K562 (cell line): ENCODE measurements around the gene GANAB. TPM values are rescaled to one million over a fixed set of nuclear protein-coding genes. Genes with fewer than 3 reads are reported as not detected.

Experiments
- ARID2 ChIP-seq: fragments of 450-650 bp; IDR thresholded peaks from 2 replicates; pipeline ENCODE4 v1.6.1; 2017; ENCODE audit warnings: antibody characterized with exemption, mild to moderate bottlenecking
- CHD2 ChIP-seq: IDR thresholded peaks from 2 replicates; pipeline ENCODE4 v1.6.1; 2011; ENCODE audit warnings: low read depth, low read length
- CHD4 ChIP-seq: fragments of 200-600 bp; sonication (generic); IDR thresholded peaks from 3 replicates; pipeline ENCODE4 v1.6.1; 2012; ENCODE audit warnings: low read depth, mild to moderate bottlenecking, mixed read lengths, low read length, inconsistent platforms; ENCODE audit not compliant: insufficient read depth, insufficient replicate concordance, poor library complexity, severe bottlenecking
- DPF2 ChIP-seq: fragments of 450-650 bp; IDR thresholded peaks from 2 replicates; pipeline ENCODE4 v1.6.1; 2016
- EHMT2 ChIP-seq: fragments of 450-650 bp; IDR thresholded peaks from 2 replicates; pipeline ENCODE4 v1.6.1; 2018; ENCODE audit warnings: antibody characterized with exemption
- ELF4 ChIP-seq: fragments of 450-650 bp; formaldehyde crosslinking; IDR thresholded peaks from 2 replicates; pipeline ENCODE4 v1.4.0; 2022; ENCODE audit warnings: missing genetic modification characterization
- HBP1 ChIP-seq: fragments of 450-650 bp; formaldehyde crosslinking; IDR thresholded peaks from 2 replicates; pipeline ENCODE4 v1.4.0; 2022; ENCODE audit warnings: missing genetic modification characterization
- HDAC1 ChIP-seq, 2 experiments: fragments of 450-650 bp; IDR thresholded peaks; 2 replicates each; pipeline ENCODE4 v1.6.1; 2016 to 2017; ENCODE audit warnings: inconsistent platforms in 1 of 2, mild to moderate bottlenecking in 1 of 2, moderate library complexity in 1 of 2
- MAX ChIP-seq: sonication (generic); formaldehyde crosslinking; IDR thresholded peaks from 2 replicates; pipeline ENCODE4 v1.9.0; 2022; ENCODE audit warnings: mild to moderate bottlenecking, missing genetic modification reagents
- MNT ChIP-seq, 2 experiments: fragments of 450-650 bp; conservative IDR thresholded peaks; 2 replicates each; pipeline ENCODE4 v1.6.1; 2017; ENCODE audit warnings: mild to moderate bottlenecking in 2 of 2, moderate library complexity in 2 of 2
- MTA1 ChIP-seq: fragments of 450-650 bp; IDR thresholded peaks from 2 replicates; pipeline ENCODE4 v1.6.1; 2017; ENCODE audit warnings: borderline replicate concordance
- NFIC ChIP-seq: fragments of 450-650 bp; IDR thresholded peaks from 2 replicates; pipeline ENCODE4 v1.6.1; 2017; ENCODE audit warnings: mild to moderate bottlenecking, inconsistent platforms
- NKRF ChIP-seq: fragments of 450-650 bp; IDR thresholded peaks from 2 replicates; pipeline ENCODE4 v1.6.1; 2016; ENCODE audit warnings: borderline replicate concordance
- PKNOX1 ChIP-seq: fragments of 450-650 bp; IDR thresholded peaks from 2 replicates; pipeline ENCODE4 v1.6.1; 2016
- PTRF ChIP-seq: fragments of 450-650 bp; IDR thresholded peaks from 2 replicates; pipeline ENCODE4 v1.6.1; 2016; ENCODE audit warnings: mild to moderate bottlenecking, missing genetic modification characterization, missing compliant biosample characterization
- SUPT5H ChIP-seq: fragments of 450-650 bp; IDR thresholded peaks from 2 replicates; pipeline ENCODE4 v1.6.1; 2016
- TAF1 ChIP-seq: IDR thresholded peaks from 2 replicates; pipeline ENCODE4 v1.6.1; 2011; ENCODE audit warnings: mild to moderate bottlenecking, low read length, moderate library complexity; ENCODE audit not compliant: insufficient read depth, control insufficient read depth, severe bottlenecking; ENCODE audit errors: extremely low read depth
- TAF15 ChIP-seq: fragments of 200-400 bp; formaldehyde crosslinking; IDR thresholded peaks from 2 replicates; pipeline ENCODE4 v1.6.1; 2017; ENCODE audit warnings: mild to moderate bottlenecking, low read depth, low read length, moderate library complexity
- TEAD4 ChIP-seq, 2 experiments: sonication (generic) in 1 of 2; formaldehyde crosslinking in 1 of 2; IDR thresholded peaks; 2 replicates each; pipeline versions ENCODE4 v1.6.1 to v1.8.0; 2012 to 2022; ENCODE audit warnings: borderline replicate concordance in 1 of 2, inconsistent platforms in 1 of 2, low read length in 1 of 2, mild to moderate bottlenecking in 1 of 2, missing genetic modification reagents in 1 of 2
- polyA plus RNA-seq, 8 experiments: library from polyadenylated mRNA; depleted of rRNA in 4 of 8; stranded (reverse) in 5 of 8; unstranded in 3 of 8; fragments of >200 nt; fragmentation: Nextera tagmentation in 2 of 8; fragmentation: Illumina TruSeq in 1 of 8; extraction: Ambion mirVana in 2 of 8; extraction: Trizol in 1 of 8; gene quantifications; 2 replicates each; pipeline versions ENCODE4 v1.2.1 to v1.2.3, GENCODE V29; 2011 to 2014; ENCODE audit warnings: inconsistent platforms in 1 of 8, missing spikeins in 1 of 8
- total RNA-seq, 7 experiments: library from RNA; depleted of rRNA in 6 of 7; stranded (reverse); fragments of >200 nt in 6 of 7; fragmentation: Illumina TruSeq in 2 of 7; extraction: Trizol in 2 of 7; gene quantifications; 2 replicates each; pipeline versions ENCODE4 v1.2.1 to v1.2.3, GENCODE V29; 2011 to 2021; ENCODE audit warnings: low replicate concordance in 1 of 7

The GANAB gene
- total and polyA plus RNA-seq, 9 of the 15 experiments (the other 6 are each of a cell fraction or from before 2014, with no cell fraction given) = 6.5 to 284 (median 161) TPM

- TF ChIP-seq PKNOX1 (peak; percentile 64; the same call in 1 of the 2 replicates), ELF4 (0 out of 2 replicates have a peak, but pooled peaks have one; percentile 27), MAX (CRISPR knock-in tag) (peak; percentile 75), NKRF (peak; percentile 82), CHD2 (peak; percentile 73), TAF15 (no peak), HBP1 (CRISPR knock-in tag) (peak; percentile 30; the same call in 1 of the 2 replicates), TAF1 (peak; percentile 39), MNT (conservative IDR thresholded peaks at IDR 0.05) (peak in 1 of 2 experiments; percentile 45; a peak in 2 of 4 replicates), SUPT5H (peak; percentile 65; the same call in 1 of the 2 replicates), TEAD4 (IDR thresholded peaks at IDR 0.05; ENCODE audit: low read length) (peak; percentile 3; the same call in 1 of the 2 replicates), TEAD4 (CRISPR knock-in tag; IDR thresholded peaks at IDR 0.05; ENCODE audit: borderline replicate concordance) (no peak), NFIC (peak; percentile 21; the same call in 1 of the 2 replicates), HDAC1 (IDR thresholded peaks at IDR 0.05) (peak in 1 of 2 experiments; percentile 80; a peak in 2 of 4 replicates), PTRF (no peak), DPF2 (peak; percentile 70), ARID2 (peak; percentile 34; the same call in 1 of the 2 replicates), EHMT2 (no peak), CHD4 (peak; percentile 46), MTA1 (peak; percentile 58; the same call in 1 of the 2 replicates)
Measured at GRCh38 chr11:62611705-62612365, 34.6 kb downstream of the GANAB start (continued).
